HEK293T (cell line): ENCODE data around the gene HAUS3.

Source experiments
- CTCF ChIA-PET: fragments of 350-600 bp; formaldehyde crosslinking; extraction: SDS; loops from one replicate; lab custom pipeline; 2021; ENCODE audit warnings: antibody characterized with exemption, inconsistent platforms; lab: Yijun Ruan, JAX
- POLR2A ChIA-PET: fragments of 350-600 bp; formaldehyde crosslinking; extraction: SDS; loops from one replicate; lab custom pipeline; 2020; ENCODE audit warnings: antibody characterized with exemption, inconsistent platforms; lab: Yijun Ruan, JAX
- DNase-seq: peaks from one replicate; pipeline ENCODE4 v3.0.0; 2012; ENCODE audit warnings: mixed read lengths; ENCODE audit errors: extremely low spot score
- ARNT ChIP-seq: fragments of 450-650 bp; IDR thresholded peaks from 2 replicates; pipeline ENCODE4 v1.6.1; 2017; ENCODE audit warnings: mild to moderate bottlenecking
- BHLHE40 ChIP-seq: fragments of 450-650 bp; IDR thresholded peaks from 2 replicates; pipeline ENCODE4 v1.6.1; 2016; ENCODE audit warnings: mild to moderate bottlenecking, moderate library complexity, borderline replicate concordance
- CTBP1 ChIP-seq: fragments of 450-650 bp; IDR thresholded peaks from 2 replicates; pipeline ENCODE4 v1.6.1; 2016; ENCODE audit warnings: borderline replicate concordance
- ELF4 ChIP-seq: fragments of 450-650 bp; IDR thresholded peaks from 2 replicates; pipeline ENCODE4 v1.6.1; 2017; ENCODE audit warnings: antibody characterized with exemption
- FOXA1 ChIP-seq: fragments of 450-650 bp; IDR thresholded peaks from 2 replicates; pipeline ENCODE4 v1.6.1; 2016; ENCODE audit warnings: mild to moderate bottlenecking
- FOXK2 ChIP-seq: fragments of 450-650 bp; IDR thresholded peaks from 2 replicates; pipeline ENCODE4 v1.6.1; 2016; ENCODE audit warnings: mild to moderate bottlenecking
- FOXM1 ChIP-seq: fragments of 450-650 bp; IDR thresholded peaks from 2 replicates; pipeline ENCODE4 v1.6.1; 2017; ENCODE audit warnings: mild to moderate bottlenecking, borderline replicate concordance
- HDGF ChIP-seq: fragments of 450-650 bp; IDR thresholded peaks from 2 replicates; pipeline ENCODE4 v1.6.1; 2017; ENCODE audit warnings: antibody characterized with exemption, borderline replicate concordance
- L3MBTL2 ChIP-seq: fragments of 450-650 bp; conservative IDR thresholded peaks from 2 replicates; pipeline ENCODE4 v1.6.1; 2016; ENCODE audit warnings: mild to moderate bottlenecking
- LEF1 ChIP-seq: fragments of 450-650 bp; IDR thresholded peaks from 2 replicates; pipeline ENCODE4 v1.6.1; 2017; ENCODE audit warnings: mild to moderate bottlenecking, borderline replicate concordance
- NFRKB ChIP-seq: fragments of 450-650 bp; IDR thresholded peaks from 2 replicates; pipeline ENCODE4 v1.6.1; 2016; ENCODE audit warnings: mild to moderate bottlenecking, moderate library complexity
- PKNOX1 ChIP-seq: fragments of 450-650 bp; IDR thresholded peaks from 2 replicates; pipeline ENCODE4 v1.6.1; 2016
- SP1 ChIP-seq: fragments of 450-650 bp; IDR thresholded peaks from 2 replicates; pipeline ENCODE4 v1.6.1; 2017
- SUZ12 ChIP-seq: fragments of 450-650 bp; IDR thresholded peaks from 2 replicates; pipeline ENCODE4 v1.6.1; 2016; ENCODE audit warnings: mild to moderate bottlenecking
- TARDBP ChIP-seq: fragments of 450-650 bp; IDR thresholded peaks from 2 replicates; pipeline ENCODE4 v1.6.1; 2016
- ZNF384 ChIP-seq: fragments of 450-650 bp; IDR thresholded peaks from 2 replicates; pipeline ENCODE4 v1.6.1; 2016

The HAUS3 gene

GRCh38 chr4:2186865-2187172 is 55.1 kb downstream of the HAUS3 start:
- ChIA-PET POLR2A (no interaction called here), CTCF (interaction anchor here (0.6 kb wide), 1 partner anchor 233 kb away, joined by 3 read pairs; no protein-coding TSS in a partner anchor)
- no peak for DNase-seq
- TF ChIP-seq L3MBTL2 (no peak), LEF1 (no peak), ARNT (no peak), SP1 (no peak), ZNF384 (no peak), PKNOX1 (no peak), SUZ12 (no peak), TARDBP (no peak), FOXK2 (no peak), NFRKB (no peak), HDGF (no peak), CTBP1 (no peak), ELF4 (no peak), BHLHE40 (no peak), FOXA1 (no peak), FOXM1 (no peak)

GRCh38 chr4:2186133-2186864 is 55.6 kb downstream of the HAUS3 start:
- no peak for TF ChIP-seq TARDBP
- TF ChIP-seq L3MBTL2, result no peak
- no peak for TF ChIP-seq FOXK2
- DNase-seq, result peak; percentile 46
- CTCF ChIA-PET, result interaction anchor here (0.6 kb wide), 1 partner anchor 232 kb away, joined by 3 read pairs; no protein-coding TSS in a partner anchor
- POLR2A ChIA-PET, result no interaction called here

- TF ChIP-seq NFRKB (no peak), LEF1 (no peak), SP1 (no peak), SUZ12 (no peak), CTBP1 (no peak), FOXA1 (no peak), BHLHE40 (no peak), ARNT (no peak)
- ChIA-PET POLR2A (no interaction called here), CTCF (interaction anchor here (0.9 kb wide), 1 partner anchor 11 kb away, joined by 3 read pairs; no protein-coding TSS in a partner anchor)
- DNase-seq, result no peak
These were observed 58.5 kb downstream of the HAUS3 start for GRCh38 chr4:2183394-2183793.

GRCh38 chr4:2182994-2183393 is 58.9 kb downstream of the HAUS3 start:
- CTCF ChIA-PET, result interaction anchor here (0.9 kb wide), 1 partner anchor 11 kb away, joined by 3 read pairs; no protein-coding TSS in a partner anchor
- TF ChIP-seq LEF1 (no peak), HDGF (no peak), FOXK2 (no peak), ELF4 (no peak), BHLHE40 (no peak), L3MBTL2 (no peak)
- POLR2A ChIA-PET, result no interaction called here
- no peak for DNase-seq

- ChIA-PET CTCF (no interaction called here), POLR2A (no interaction called here)
- TF ChIP-seq FOXK2, result no peak
- no peak for TF ChIP-seq PKNOX1
- no peak for TF ChIP-seq FOXA1
- no peak for TF ChIP-seq SUZ12
- no peak for TF ChIP-seq CTBP1
- TF ChIP-seq ARNT, result no peak
- TF ChIP-seq BHLHE40, result no peak
- no peak for TF ChIP-seq SP1
- TF ChIP-seq TARDBP, result no peak
- no peak for TF ChIP-seq FOXM1
- TF ChIP-seq LEF1, result no peak
- TF ChIP-seq ZNF384, result no peak
- TF ChIP-seq NFRKB, result no peak
- no peak for TF ChIP-seq ELF4
- DNase-seq, result no peak
These were observed 61.5 kb downstream of the HAUS3 start for GRCh38 chr4:2180410-2180809.

- no peak for DNase-seq
- no peak for TF ChIP-seq SP1
- TF ChIP-seq LEF1, result no peak
- no peak for TF ChIP-seq FOXA1
- TF ChIP-seq FOXM1, result no peak
- no peak for TF ChIP-seq SUZ12
- no peak for TF ChIP-seq ARNT
- TF ChIP-seq HDGF, result no peak
- TF ChIP-seq ZNF384, result no peak
- no peak for TF ChIP-seq ELF4
- TF ChIP-seq L3MBTL2, result no peak
- TF ChIP-seq PKNOX1, result no peak
- TF ChIP-seq TARDBP, result no peak
- no peak for TF ChIP-seq CTBP1
- no peak for TF ChIP-seq BHLHE40
- TF ChIP-seq NFRKB, result no peak
- TF ChIP-seq FOXK2, result no peak
- CTCF ChIA-PET, result no interaction called here
- POLR2A ChIA-PET, result interaction anchor here (0.6 kb wide), 1 partner anchor 285 kb away, joined by 3 read pairs; no protein-coding TSS in a partner anchor
These were observed 62.2 kb downstream of the HAUS3 start for GRCh38 chr4:2179717-2180116.
